Heart right ventricle (tissue), 16 donors: ENCODE measurements around the gene WDSUB1. TPM values are rescaled to one million over a fixed set of nuclear protein-coding genes. Genes with fewer than 3 reads are reported as not detected.

Source experiments
- ATAC-seq, 8 donors: fragments of 200-7000 bp; cut with Tn5 transposase; one replicate each; pipeline ENCODE4 v1.9.1; 2020; ENCODE audit warnings: mild to moderate bottlenecking in 8 of 8, moderate library complexity in 8 of 8, moderate number of reproducible peaks in 1 of 8
- DNase-seq, 2 donors: peaks; one replicate each; pipeline ENCODE4 v3.0.0-alpha.2; 2020
- H3K27ac ChIP-seq, 10 donors: fragments of 200-600 bp; sonication (generic) in 2 of 10; one replicate each; pipeline versions ENCODE4 v1.5.0 to v1.8.0; 2020 to 2022; ENCODE audit warnings: mild to moderate bottlenecking in 3 of 10
- H3K27me3 ChIP-seq, 7 donors: fragments of 200-600 bp; one replicate each; pipeline ENCODE4 v1.8.0; 2021 to 2022; ENCODE audit warnings: mild to moderate bottlenecking in 2 of 7
- H3K36me3 ChIP-seq, 9 donors: fragments of 200-600 bp; sonication (generic) in 1 of 9; one replicate each; pipeline versions ENCODE4 v1.5.0 to v1.8.0; 2020 to 2022; ENCODE audit warnings: mild to moderate bottlenecking in 2 of 9
- H3K4me1 ChIP-seq, 9 donors: fragments of 200-600 bp; sonication (generic) in 1 of 9; one replicate each; pipeline versions ENCODE4 v1.5.0 to v1.8.0; 2020 to 2022; ENCODE audit warnings: mild to moderate bottlenecking in 4 of 9
- H3K4me3 ChIP-seq, 10 donors: fragments of 200-600 bp; sonication (generic) in 2 of 10; one replicate each; pipeline versions ENCODE4 v1.5.0 to v1.8.0; 2020 to 2022; ENCODE audit warnings: mild to moderate bottlenecking in 7 of 10, moderate library complexity in 2 of 10
- H3K9me3 ChIP-seq, 11 donors: fragments of 200-600 bp in 10 of 11; sonication (generic) in 2 of 11; one replicate each; pipeline versions ENCODE4 v1.5.0 to v1.8.0; 2013 to 2022; ENCODE audit warnings: mild to moderate bottlenecking in 2 of 11, control low read depth in 1 of 11, moderate library complexity in 1 of 11
- CTCF ChIP-seq, 9 donors: fragments of 200-600 bp; sonication (generic) in 2 of 9; IDR thresholded peaks; one replicate each; pipeline versions ENCODE4 v1.5.0 to v1.8.0; 2021 to 2022; ENCODE audit warnings: antibody characterized with exemption in 9 of 9, mild to moderate bottlenecking in 5 of 9, moderate library complexity in 1 of 9
- WGBS, 2 donors: extraction: QIAGEN DNeasy Blood & Tissue Kit; methylation state at CpG; one replicate each; pipeline ENCODE4 v1.1.7; 2013; ENCODE audit warnings: inconsistent platforms in 1 of 2; 5-methylcytosine and 5-hydroxymethylcytosine counted together
- intact Hi-C, 10 donors: fragments of 100-400 bp; cut with DNase I; formaldehyde crosslinking; loops; one replicate each; pipeline versions ENCODE4 v1.11.1 to v1.14.2; 2022
- polyA plus RNA-seq, 2 donors: library from polyadenylated mRNA; stranded (reverse); fragments of 200-250 nt; gene quantifications; one replicate each; pipeline ENCODE4 v1.2.3, GENCODE V29; 2013
- total RNA-seq, 10 donors: library from RNA; stranded (reverse); fragmentation: NEBNext Ultra II Directional in 3 of 10; extraction: Animal tissue kit (Norgen Biotek cat#: 25700) in 3 of 10; gene quantifications; one replicate each; pipeline versions ENCODE4 v1.2.1 to v1.2.4, GENCODE V29; 2021 to 2023
- donor health status: Arrhythmogenic right ventricular cardiomyopathy.
- donor health status: ischemic (EF 13 %, LVEDD 7.1; RV severe dilation, severe dysfunction).
- donor health status: healthy with polysubstance abuse.
- donor health status: DM: no; HTN: yes; CAD: no.
- donor health status: DM: no; HTN: no; CAD: no.
- donor health status: ischemic (EF 25% LVEDD 6.9; RV normal size, moderate dysfunction).
- donor health status: ischemic (EF 25% LVEDD 5.7; RV mildly dilated, moderate dysfunction).
- donor health status: healthy.
- donor health status: DM: yes; HTN: yes; CAD: no.
- donor health status: Ischemic cardiomyopathy.
- donor health status: ischemic (EF 35%, LVEDD 5.7; RV mildly dilated, moderate dysfunction).
- donor health status: nonischemic (EF 11% LVEDD 7.7; RV severe dilation, severe dysfunction).
- donor health status: DM: yes; HTN: yes; CAD: no.
- donor health status: PGD.
- donor health status: ischemic (EF 29% LVEDD 5.4; RV normal size, mild dysfunction).
- donor health status: nonischemic (EF 23%, LVEDD 6.1; RV moderate dilation, normal function).

Gene WDSUB1
- total and polyA plus RNA-seq, 12 donors, result 4.3 to 13.8 (median 9.3) TPM

DNA sequence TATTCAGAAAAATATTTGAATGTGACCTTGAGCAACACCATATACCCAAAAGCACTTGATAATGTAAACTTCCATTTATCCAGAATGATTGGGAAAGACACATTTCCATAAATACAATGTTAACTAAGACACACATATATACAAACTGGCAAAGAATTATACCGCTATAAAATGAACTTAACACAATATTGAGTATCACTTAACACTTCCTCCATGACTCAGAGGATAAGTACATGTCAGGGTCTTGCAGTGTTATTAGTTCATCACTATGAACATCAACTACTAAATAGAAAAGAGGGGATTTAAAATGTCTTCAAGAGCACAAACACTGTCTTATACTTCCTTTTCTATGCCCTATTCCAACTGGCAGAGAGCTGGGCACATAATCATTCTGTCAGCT is 18.6 kb downstream of the WDSUB1 start:
- no peaks in the 10 kb centered on the region for H3K27me3 ChIP-seq
- no peak for TF ChIP-seq CTCF (IDR thresholded peaks at IDR 0.05)
- no peak overlapping the region for H3K4me3 ChIP-seq
- intact Hi-C loops, result no loop called here
- H3K27ac ChIP-seq, result no peak overlapping the region
- peaks cover 0 to 4% (median 0%) of the 10 kb centered on the region in 11 donors for H3K9me3 ChIP-seq
- H3K36me3 ChIP-seq, result peaks cover 0 to 34% (median 16%) of the 10 kb centered on the region in 9 donors
- peaks cover 0 to 20% (median 7%) of the 10 kb centered on the region in 9 donors for H3K4me1 ChIP-seq
- no peak for ATAC-seq
- DNase-seq, result no peak
- WGBS, 2 donors, result 90 to 92% methylated on average over 1 of the region's 1 CpG

DNA sequence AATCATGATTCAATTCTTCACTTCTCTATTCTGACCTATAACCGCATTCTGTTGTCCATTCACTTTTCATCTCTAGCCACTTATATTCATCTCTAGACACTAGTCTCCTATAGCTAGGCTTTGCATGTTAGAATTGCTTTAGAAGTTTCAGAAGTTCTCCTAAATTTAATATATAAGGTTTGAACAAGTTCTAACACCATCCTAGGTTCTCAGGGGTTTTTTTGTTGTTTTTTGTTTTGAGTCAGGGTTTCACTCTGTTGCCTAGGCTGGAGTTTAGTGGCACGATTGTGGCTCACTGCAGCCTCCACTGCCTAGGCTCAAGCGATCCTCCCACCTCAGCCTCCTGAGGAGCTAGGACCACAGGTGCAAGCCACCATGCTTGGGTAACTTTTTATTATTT is 19.9 kb downstream of the WDSUB1 start:
- Histone ChIP-seq H3K4me3 (no peak overlapping the region), H3K27me3 (no peaks in the 10 kb centered on the region), H3K36me3 (peaks cover 0 to 22% (median 9%) of the 10 kb centered on the region in 9 donors), H3K4me1 (peaks cover 0 to 29% (median 7%) of the 10 kb centered on the region in 9 donors), H3K9me3 (peaks cover 0 to 4% (median 0%) of the 10 kb centered on the region in 11 donors), H3K27ac (no peak overlapping the region)
- intact Hi-C loops, result no loop called here
- WGBS, 2 donors, result 97 to 99% methylated on average over 3 of the region's 3 CpGs
- DNase-seq (no peak), ATAC-seq (no peak)
- no peak for TF ChIP-seq CTCF (IDR thresholded peaks at IDR 0.05)

DNA sequence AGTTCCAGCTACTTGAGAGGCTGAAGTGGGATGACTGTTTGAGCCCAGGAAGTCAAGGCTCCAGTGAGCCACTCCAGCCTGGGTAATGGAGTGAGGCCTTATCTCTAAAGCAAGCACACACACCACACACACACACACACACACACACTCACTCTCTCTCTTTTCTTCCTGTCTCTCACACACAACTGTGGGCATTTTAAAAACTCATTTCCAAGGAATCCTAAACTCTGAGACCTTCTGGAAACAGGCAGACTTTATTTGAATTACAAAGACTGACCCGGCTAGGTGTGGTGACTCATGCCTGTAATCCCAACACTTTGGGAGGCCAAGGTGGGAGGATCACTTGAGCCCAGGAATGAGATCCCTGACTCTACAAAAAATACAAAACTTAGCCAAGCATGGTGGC is 21.3 kb downstream of the WDSUB1 start:
- intact Hi-C loops, result no loop called here
- no peaks in the 10 kb centered on the region for H3K9me3 ChIP-seq
- no peak for TF ChIP-seq CTCF (IDR thresholded peaks at IDR 0.05)
- no peaks in the 10 kb centered on the region for H3K27me3 ChIP-seq
- 88 to 91% methylated on average over 1 of the region's 1 CpG for WGBS, 2 donors
- peak in 3 of 8 donors; percentile 29 to 53 (median 40) for ATAC-seq
- DNase-seq, result no peak
- H3K4me1 ChIP-seq, result peaks cover 0 to 29% (median 7%) of the 10 kb centered on the region in 9 donors
- no peak overlapping the region for H3K27ac ChIP-seq
- peaks cover 0 to 12% (median 0%) of the 10 kb centered on the region in 9 donors for H3K36me3 ChIP-seq
- H3K4me3 ChIP-seq, result no peak overlapping the region

DNA sequence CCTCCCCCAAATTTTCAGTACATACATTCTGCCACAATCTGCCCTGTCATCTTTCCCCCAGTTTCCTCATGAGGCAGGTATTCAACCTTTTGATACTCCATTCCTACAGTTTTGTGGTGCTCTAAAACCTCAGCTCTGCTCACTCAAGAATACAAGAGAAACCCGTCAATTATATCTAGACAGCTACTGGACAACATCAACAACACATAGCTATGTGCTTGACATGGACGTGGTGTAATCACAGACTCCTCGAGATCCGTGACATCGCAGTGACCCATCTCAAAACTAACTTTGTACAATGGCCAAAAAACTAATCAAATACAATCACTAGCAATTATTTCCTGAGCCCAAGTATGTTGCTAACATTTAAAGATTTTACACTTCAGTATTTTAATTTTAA is 23.6 kb downstream of the WDSUB1 start:
- no peaks in the 10 kb centered on the region for H3K27me3 ChIP-seq
- peak overlapping the region; percentile 1 to 81 (median 62) for H3K27ac ChIP-seq
- intact Hi-C loops, result loop anchor here in 1 of 10 donors (2.0 kb wide), 1 partner anchor 32 kb away; no protein-coding TSS in a partner anchor
- ATAC-seq (peak; percentile 82 to 94 (median 88)), DNase-seq (peak in 1 of 2 donors; percentile 36)
- peaks cover 0 to 30% (median 0%) of the 10 kb centered on the region in 9 donors for H3K36me3 ChIP-seq
- 46 to 53% methylated on average over 5 of the region's 5 CpGs for WGBS, 2 donors
- H3K4me3 ChIP-seq, result no peak overlapping the region
- TF ChIP-seq CTCF (IDR thresholded peaks at IDR 0.05), result no peak
- no peaks in the 10 kb centered on the region for H3K9me3 ChIP-seq
- peaks cover 0 to 22% (median 2%) of the 10 kb centered on the region in 9 donors for H3K4me1 ChIP-seq
